Left lung (tissue), 10 donors: ENCODE results near the gene CHORDC1. TPM values are rescaled to one million over a fixed set of nuclear protein-coding genes. Genes with fewer than 3 reads are reported as not detected.
"Not testable (repeated sequence)": the region's sequence is repeated elsewhere in the genome, so short reads cannot be mapped to it uniquely, and the experiment has no call there.

Experiments used
- ATAC-seq: fragments of 200-7000 bp; cut with Tn5 transposase; one replicate; pipeline ENCODE4 v1.9.1; 2020; ENCODE audit warnings: moderate library complexity
- DNase-seq, 4 donors: peaks; one replicate each; pipeline ENCODE4 v3.0.0-alpha.2; 2013 to 2020
- H3K27ac ChIP-seq, 2 donors: fragments of 200-600 bp; sonication (generic) in 1 of 2; one replicate each; pipeline versions ENCODE4 v1.5.0 to v1.8.0; 2020 to 2021
- H3K27me3 ChIP-seq, 2 donors: fragments of 200-600 bp; sonication (generic) in 1 of 2; one replicate each; pipeline versions ENCODE4 v1.5.0 to v1.8.0; 2020 to 2021
- H3K36me3 ChIP-seq, 2 donors: fragments of 200-600 bp; sonication (generic) in 1 of 2; one replicate each; pipeline versions ENCODE4 v1.5.0 to v1.8.0; 2020 to 2021
- H3K4me1 ChIP-seq, 2 donors: fragments of 200-600 bp; one replicate each; pipeline ENCODE4 v1.8.0; 2021
- H3K4me3 ChIP-seq, 2 donors: fragments of 200-600 bp; sonication (generic) in 1 of 2; one replicate each; pipeline versions ENCODE4 v1.5.0 to v1.8.0; 2020 to 2021; ENCODE audit warnings: mild to moderate bottlenecking in 1 of 2
- H3K9me3 ChIP-seq, 2 donors: fragments of 200-600 bp; sonication (generic) in 1 of 2; one replicate each; pipeline versions ENCODE4 v1.5.0 to v1.8.0; 2020 to 2021
- CTCF ChIP-seq, 2 donors: fragments of 200-600 bp; sonication (generic) in 1 of 2; IDR thresholded peaks; one replicate each; pipeline versions ENCODE4 v1.5.0 to v1.8.0; 2021; ENCODE audit warnings: antibody characterized with exemption in 2 of 2
- intact Hi-C, 2 donors: fragments of 100-400 bp; cut with DNase I; formaldehyde crosslinking; loops; one replicate each; pipeline versions ENCODE4 v1.11.2 to v1.14.2; 2022
- polyA plus RNA-seq, 6 donors: library from polyadenylated mRNA; unstranded; fragments of 120-200 nt; gene quantifications; one replicate each; pipeline ENCODE4 v1.2.1, GENCODE V29; 2013; ENCODE audit not compliant: insufficient read length in 6 of 6
- total RNA-seq, 2 donors: library from RNA; stranded (reverse); fragmentation: NEBNext Ultra II Directional; extraction: Animal tissue kit (Norgen Biotek cat#: 25700); gene quantifications; one replicate each; pipeline ENCODE4 v1.2.1, GENCODE V29; 2021
- donor health status: DM: no; HTN: yes; CAD: no.
- donor health status: DM: no; HTN: no; CAD: no.

The CHORDC1 gene
- total and polyA plus RNA-seq, 8 donors = 26.6 to 66.4 (median 52.5) TPM

- no peak for ATAC-seq
- no peaks in the 10 kb centered on the region for H3K9me3 ChIP-seq
- no peak overlapping the region for H3K4me3 ChIP-seq
- no peak for DNase-seq
- H3K36me3 ChIP-seq = no peaks in the 10 kb centered on the region
- TF ChIP-seq CTCF (IDR thresholded peaks at IDR 0.05) = no peak
- H3K4me1 ChIP-seq = no peaks in the 10 kb centered on the region
- intact Hi-C loops = no loop called here
- H3K27ac ChIP-seq = no peak overlapping the region
- no peaks in the 10 kb centered on the region for H3K27me3 ChIP-seq
Observed at GRCh38 chr11:90242894-90243416, 20.1 kb upstream of the CHORDC1 start.

- Histone ChIP-seq H3K4me1 (no peaks in the 10 kb centered on the region), H3K27me3 (no peaks in the 10 kb centered on the region), H3K9me3 (no peaks in the 10 kb centered on the region), H3K27ac (no peak overlapping the region), H3K36me3 (no peaks in the 10 kb centered on the region), H3K4me3 (no peak overlapping the region)
- intact Hi-C loops = no loop called here
- ATAC-seq (no peak), DNase-seq (no peak)
- TF ChIP-seq CTCF (IDR thresholded peaks at IDR 0.05) = no peak
Observed at GRCh38 chr11:90241414-90241813, 18.6 kb upstream of the CHORDC1 start.

- H3K36me3 ChIP-seq, H3K27me3 ChIP-seq, H3K4me3 ChIP-seq, intact Hi-C loops, ATAC-seq, H3K27ac ChIP-seq, DNase-seq, H3K4me1 ChIP-seq, H3K9me3 ChIP-seq: not testable (repeated sequence)
Observed at GRCh38 chr11:90239967-90240636, 17.3 kb upstream of the CHORDC1 start.

- H3K27me3 ChIP-seq = no peaks in the 10 kb centered on the region
- no peaks in the 10 kb centered on the region for H3K36me3 ChIP-seq
- DNase-seq = no peak
- TF ChIP-seq CTCF (IDR thresholded peaks at IDR 0.05) = no peak
- no peaks in the 10 kb centered on the region for H3K9me3 ChIP-seq
- H3K4me1 ChIP-seq = no peaks in the 10 kb centered on the region
- no peak for ATAC-seq
- H3K27ac ChIP-seq = no peak overlapping the region
- intact Hi-C loops = no loop called here
- no peak overlapping the region for H3K4me3 ChIP-seq
Observed at GRCh38 chr11:90237004-90237403, 14.2 kb upstream of the CHORDC1 start.

- no peak for ATAC-seq
- Histone ChIP-seq H3K36me3 (no peaks in the 10 kb centered on the region), H3K4me1 (no peaks in the 10 kb centered on the region), H3K27ac (no peak overlapping the region), H3K4me3 (no peak overlapping the region), H3K27me3 (no peaks in the 10 kb centered on the region), H3K9me3 (no peaks in the 10 kb centered on the region)
- no peak for DNase-seq
- intact Hi-C loops = no loop called here
- no peak for TF ChIP-seq CTCF (IDR thresholded peaks at IDR 0.05)
Observed at GRCh38 chr11:90235526-90235925, 12.7 kb upstream of the CHORDC1 start.

GRCh38 chr11:90234977-90235376 lies 12.1 kb upstream of the CHORDC1 start:
- intact Hi-C loops = no loop called here
- Histone ChIP-seq H3K9me3 (no peaks in the 10 kb centered on the region), H3K4me3 (no peak overlapping the region), H3K27ac (no peak overlapping the region), H3K4me1 (no peaks in the 10 kb centered on the region), H3K27me3 (no peaks in the 10 kb centered on the region), H3K36me3 (no peaks in the 10 kb centered on the region)
- no peak for ATAC-seq
- no peak for DNase-seq
- no peak for TF ChIP-seq CTCF (IDR thresholded peaks at IDR 0.05)
